ENCODE results near the gene SPIRE1. TPM values are rescaled to one million over a fixed set of nuclear protein-coding genes. Genes with fewer than 3 reads are reported as not detected.
A peak's percentile ranks its signal among the peaks of the same experiment; 100 is the strongest.

Gene SPIRE1
- total and polyA plus RNA-seq, 2 experiments from 2014 or later, result 10.7 to 28.6 TPM

DNA sequence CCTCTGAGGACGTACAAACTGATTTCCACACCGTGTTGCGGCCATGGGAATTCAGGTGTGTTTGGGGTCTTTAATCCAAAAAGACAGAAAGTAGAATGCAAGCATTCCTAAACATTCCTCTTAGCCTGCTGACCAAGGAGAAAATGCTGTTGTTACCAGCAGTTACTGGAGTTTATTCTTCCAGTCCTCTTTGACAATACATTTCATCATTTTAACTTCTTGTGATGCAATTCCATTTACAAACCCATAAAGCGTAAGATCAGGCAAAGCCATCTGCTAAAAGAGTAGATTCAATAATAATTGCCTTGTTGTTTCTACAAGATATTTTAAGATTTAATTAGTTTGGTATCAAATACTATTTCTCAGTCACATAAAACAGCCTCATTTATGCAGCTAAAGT, 32.7 kb downstream of the SPIRE1 start:
- H3K4me1 ChIP-seq (ENCODE audit: insufficient read depth), result peaks cover 33% of the 10 kb centered on the region
- WGBS, 2 experiments (ENCODE audit: low coverage in 1 of 2, low lambda C conversion rate in 2 of 2, missing lambda C conversion rate in 2 of 2), result 93 to 99% methylated on average over 4 of the region's 4 CpGs
- H2AFZ ChIP-seq, result no peak overlapping the region
- H3K36me3 ChIP-seq (ENCODE audit: low read depth), result peaks cover 4% of the 10 kb centered on the region; the same call in 1 of the 2 replicates
- TF ChIP-seq EZH2 (IDR thresholded peaks at IDR 0.05; ENCODE audit: insufficient read depth, poor library complexity, severe bottlenecking) (no peak), EZH2phosphoT487 (IDR thresholded peaks at IDR 0.05; ENCODE audit: insufficient read depth, low read depth) (no peak)
- in situ Hi-C loops (cut with MboI), result no loop called here
- H3K9me2 ChIP-seq (ENCODE audit: insufficient read depth), result no peaks in the 10 kb centered on the region
- H3K4me2 ChIP-seq (ENCODE audit: unreplicated experiment), result no peak overlapping the region
- no peaks in the 10 kb centered on the region for H3K9me3 ChIP-seq (ENCODE audit: low read depth)
- no peak overlapping the region for H3K27ac ChIP-seq
- DNase-seq, result no peak
- peaks cover 61% of the 10 kb centered on the region for H3K79me2 ChIP-seq (ENCODE audit: insufficient read depth)
- H4K20me1 ChIP-seq (ENCODE audit: insufficient read depth), result no peaks in the 10 kb centered on the region
- peaks cover 43% of the 10 kb centered on the region for H3F3A ChIP-seq (ENCODE audit: insufficient read depth)
- no peak overlapping the region for H3K4me3 ChIP-seq
- no peak overlapping the region for H3K9ac ChIP-seq
- H3K27me3 ChIP-seq (replicated peaks; ENCODE audit: insufficient read depth), result no peaks in the 10 kb centered on the region

DNA sequence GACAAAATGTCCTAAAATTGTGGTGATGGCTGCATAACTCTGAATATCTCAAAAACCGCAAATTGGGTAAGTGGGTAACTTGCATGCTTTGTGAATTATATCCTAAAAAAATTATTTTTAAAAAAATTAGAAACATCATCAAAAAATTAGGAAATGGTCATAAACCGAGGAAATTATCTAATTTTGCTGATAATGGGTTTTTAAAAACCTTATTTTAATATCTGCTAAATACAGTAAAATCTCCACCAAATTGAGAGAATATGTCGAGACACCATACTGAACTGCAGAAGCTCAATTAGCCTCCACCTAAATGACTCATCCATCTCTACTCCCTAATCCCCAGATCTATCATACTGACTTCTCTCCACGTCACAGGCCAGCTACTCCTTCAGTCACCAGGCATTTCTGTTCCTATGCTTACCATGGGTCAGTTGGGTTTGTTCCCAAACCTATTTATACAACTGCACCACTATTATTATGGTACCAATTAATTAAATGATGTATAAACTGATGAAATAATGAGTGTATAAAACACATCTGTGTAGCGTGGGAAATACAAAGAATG, 36.1 kb downstream of the SPIRE1 start:
- 34 to 37% methylated on average over 5 of the region's 5 CpGs for WGBS, 2 experiments (ENCODE audit: low coverage in 1 of 2, low lambda C conversion rate in 2 of 2, missing lambda C conversion rate in 2 of 2)
- peaks cover 83% of the 10 kb centered on the region for H3K79me2 ChIP-seq (ENCODE audit: insufficient read depth)
- H3K9me2 ChIP-seq (ENCODE audit: insufficient read depth), result no peaks in the 10 kb centered on the region
- DNase-seq, result peak; percentile 96
- H3K4me2 ChIP-seq (ENCODE audit: unreplicated experiment), result peak overlapping the region; percentile 25
- H3K27ac ChIP-seq, result peak overlapping the region; percentile 55
- H3K9me3 ChIP-seq (ENCODE audit: low read depth), result no peaks in the 10 kb centered on the region
- TF ChIP-seq EZH2phosphoT487 (IDR thresholded peaks at IDR 0.05; ENCODE audit: insufficient read depth, low read depth), result no peak
- no peak for TF ChIP-seq EZH2 (IDR thresholded peaks at IDR 0.05; ENCODE audit: insufficient read depth, poor library complexity, severe bottlenecking)
- H3K4me1 ChIP-seq (ENCODE audit: insufficient read depth), result peaks cover 15% of the 10 kb centered on the region
- H3K36me3 ChIP-seq (ENCODE audit: low read depth), result no peaks in the 10 kb centered on the region
- 0 out of 2 replicates have a peak, but pooled peaks cover 12% of the 10 kb centered on the region for H3F3A ChIP-seq (ENCODE audit: insufficient read depth)
- in situ Hi-C loops (cut with MboI), result no loop called here
- H3K4me3 ChIP-seq, result no peak overlapping the region
- no peaks in the 10 kb centered on the region for H4K20me1 ChIP-seq (ENCODE audit: insufficient read depth)
- H2AFZ ChIP-seq, result no peak overlapping the region
- H3K9ac ChIP-seq, result no peak overlapping the region
- H3K27me3 ChIP-seq (replicated peaks; ENCODE audit: insufficient read depth), result no peaks in the 10 kb centered on the region

DNA sequence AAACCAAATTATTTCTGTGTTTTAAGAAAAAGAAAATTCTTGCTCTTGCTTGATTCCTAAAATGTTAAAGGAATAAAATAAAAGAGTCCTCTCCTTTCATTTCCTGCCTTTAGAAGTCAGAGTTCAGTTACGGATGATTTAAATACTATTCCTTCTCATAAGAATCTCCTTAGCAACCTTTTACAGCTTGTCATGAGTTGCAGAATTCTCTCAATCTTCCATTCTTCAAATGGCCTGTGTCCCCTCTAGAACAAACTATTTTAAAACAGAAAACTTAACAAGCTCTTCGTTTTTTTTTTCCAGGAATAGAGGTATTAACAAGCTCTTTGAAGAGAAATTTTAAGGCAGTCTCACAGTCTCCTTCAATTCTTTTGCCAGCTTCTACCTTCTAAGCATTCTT, 42.2 kb downstream of the SPIRE1 start:
- Histone ChIP-seq H3K79me2 (ENCODE audit: insufficient read depth) (peaks cover 88% of the 10 kb centered on the region), H3F3A (ENCODE audit: insufficient read depth) (0 out of 2 replicates have a peak, but pooled peaks cover 7% of the 10 kb centered on the region), H3K4me1 (ENCODE audit: insufficient read depth) (no peaks in the 10 kb centered on the region), H3K4me3 (no peak overlapping the region), H3K9me2 (ENCODE audit: insufficient read depth) (no peaks in the 10 kb centered on the region), H2AFZ (no peak overlapping the region), H4K20me1 (ENCODE audit: insufficient read depth) (no peaks in the 10 kb centered on the region), H3K27me3 (replicated peaks; ENCODE audit: insufficient read depth) (no peaks in the 10 kb centered on the region), H3K27ac (no peak overlapping the region), H3K36me3 (ENCODE audit: low read depth) (no peaks in the 10 kb centered on the region), H3K4me2 (ENCODE audit: unreplicated experiment) (no peak overlapping the region), H3K9ac (no peak overlapping the region), H3K9me3 (ENCODE audit: low read depth) (no peaks in the 10 kb centered on the region)
- DNase-seq, result no peak
- WGBS, 2 experiments (ENCODE audit: low coverage in 1 of 2, low lambda C conversion rate in 2 of 2, missing lambda C conversion rate in 2 of 2), result 59 to 70% methylated on average over 2 of the region's 2 CpGs
- TF ChIP-seq EZH2phosphoT487 (IDR thresholded peaks at IDR 0.05; ENCODE audit: insufficient read depth, low read depth) (no peak), EZH2 (IDR thresholded peaks at IDR 0.05; ENCODE audit: insufficient read depth, poor library complexity, severe bottlenecking) (no peak)
- in situ Hi-C loops (cut with MboI), result no loop called here

DNA sequence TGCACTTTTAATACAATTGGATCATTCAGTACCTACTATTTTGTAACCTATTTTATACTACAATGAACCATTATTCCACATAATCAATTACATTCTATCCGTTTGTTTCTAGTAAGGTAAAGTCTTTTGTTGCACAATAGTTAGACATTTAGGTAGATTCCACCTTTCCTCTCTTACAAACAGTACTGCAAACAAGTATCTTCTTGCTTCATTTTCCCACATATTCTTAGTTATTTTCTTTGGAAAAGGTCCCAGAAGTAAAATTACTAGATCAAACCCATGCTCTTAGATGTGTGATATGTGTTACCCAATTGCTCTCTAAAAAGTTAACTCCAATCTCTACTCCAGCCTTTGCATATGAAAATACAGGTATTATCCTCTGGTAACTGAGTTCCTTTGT, 49.6 kb downstream of the SPIRE1 start:
- TF ChIP-seq EZH2 (IDR thresholded peaks at IDR 0.05; ENCODE audit: insufficient read depth, poor library complexity, severe bottlenecking), result no peak
- TF ChIP-seq EZH2phosphoT487 (IDR thresholded peaks at IDR 0.05; ENCODE audit: insufficient read depth, low read depth), result no peak
- H4K20me1 ChIP-seq (ENCODE audit: insufficient read depth), result no peaks in the 10 kb centered on the region
- 0 out of 2 replicates have a peak overlapping the region, but pooled peaks have one; percentile 79 for H3K9ac ChIP-seq
- no peak overlapping the region for H3K4me3 ChIP-seq
- no peaks in the 10 kb centered on the region for H3K9me2 ChIP-seq (ENCODE audit: insufficient read depth)
- peaks cover 33% of the 10 kb centered on the region for H3K4me1 ChIP-seq (ENCODE audit: insufficient read depth)
- WGBS, 2 experiments (ENCODE audit: low coverage in 1 of 2, low lambda C conversion rate in 2 of 2, missing lambda C conversion rate in 2 of 2), result 48 to 62% methylated on average over 1 of the region's 1 CpG
- H3K4me2 ChIP-seq (ENCODE audit: unreplicated experiment), result peak overlapping the region; percentile 69
- no peaks in the 10 kb centered on the region for H3K27me3 ChIP-seq (replicated peaks; ENCODE audit: insufficient read depth)
- H3K79me2 ChIP-seq (ENCODE audit: insufficient read depth), result peaks cover 82% of the 10 kb centered on the region
- H3K9me3 ChIP-seq (ENCODE audit: low read depth), result no peaks in the 10 kb centered on the region
- H3K27ac ChIP-seq, result peak overlapping the region; percentile 97
- peak; percentile 62 for DNase-seq
- peaks cover 32% of the 10 kb centered on the region for H3F3A ChIP-seq (ENCODE audit: insufficient read depth)
- no peak overlapping the region for H2AFZ ChIP-seq
- in situ Hi-C loops (cut with MboI), result loop anchor here (10.0 kb wide), 1 partner anchor 56 kb away; no protein-coding TSS in a partner anchor
- H3K36me3 ChIP-seq (ENCODE audit: low read depth), result no peaks in the 10 kb centered on the region

Measured in GM23248 (cell line).